SK-N-SH treated with all-trans-retinoic acid at 6 μM for 48 hours (cell line): ENCODE data around the gene TMEM51.

Experiments used
- ATAC-seq: fragments of 200-7000 bp; cut with Tn5 transposase; 3 replicates; pipeline ENCODE4 v1.9.1; 2020; ENCODE audit warnings: mild to moderate bottlenecking, moderate library complexity
- ARNTL ChIP-seq: fragments of 450-650 bp; formaldehyde crosslinking; IDR thresholded peaks from 2 replicates; pipeline ENCODE4 v1.5.0; 2020; ENCODE audit warnings: low read depth, mild to moderate bottlenecking, moderate library complexity, borderline replicate concordance
- BACH2 ChIP-seq: fragments of 250-450 bp; sonication (Bioruptor Pico); IDR thresholded peaks from 2 replicates; pipeline ENCODE4 v1.9.0; 2021; ENCODE audit warnings: mild to moderate bottlenecking, borderline replicate concordance
- CSDC2 ChIP-seq: fragments of 250-450 bp; sonication (Bioruptor Pico); IDR thresholded peaks from 2 replicates; pipeline ENCODE4 v1.5.0; 2020; ENCODE audit warnings: mild to moderate bottlenecking, moderate library complexity
- CSRNP3 ChIP-seq: fragments of 250-450 bp; sonication (Bioruptor Pico); IDR thresholded peaks from 2 replicates; pipeline ENCODE4 v1.5.1; 2021; ENCODE audit warnings: mild to moderate bottlenecking, moderate library complexity
- ESRRG ChIP-seq: fragments of 250-450 bp; sonication (Bioruptor Pico); IDR thresholded peaks from 2 replicates; pipeline ENCODE4 v1.6.1; 2021; ENCODE audit warnings: mild to moderate bottlenecking
- GLIS3 ChIP-seq: fragments of 250-450 bp; sonication (Bioruptor Pico); IDR thresholded peaks from 2 replicates; pipeline ENCODE4 v1.5.0; 2020; ENCODE audit warnings: mild to moderate bottlenecking, moderate library complexity
- ISL1 ChIP-seq: fragments of 250-450 bp; sonication (Bioruptor Pico); IDR thresholded peaks from 2 replicates; pipeline ENCODE4 v2.1.2; 2022; ENCODE audit warnings: mild to moderate bottlenecking, moderate library complexity
- POU6F1 ChIP-seq: fragments of 250-450 bp; sonication (Bioruptor Pico); IDR thresholded peaks from 2 replicates; pipeline ENCODE4 v1.8.0; 2021; ENCODE audit warnings: low read depth, mild to moderate bottlenecking, moderate library complexity, borderline replicate concordance
- PPARA ChIP-seq: fragments of 250-450 bp; sonication (Bioruptor Pico); IDR thresholded peaks from 2 replicates; pipeline ENCODE4 v1.5.0; 2020; ENCODE audit warnings: mild to moderate bottlenecking, borderline replicate concordance
- RARB ChIP-seq: fragments of 250-450 bp; sonication (Bioruptor Pico); IDR thresholded peaks from 2 replicates; pipeline ENCODE4 v1.8.0; 2021; ENCODE audit warnings: mild to moderate bottlenecking, moderate library complexity
- SNAI2 ChIP-seq: fragments of 250-450 bp; sonication (Bioruptor Pico); IDR thresholded peaks from 2 replicates; pipeline ENCODE4 v1.5.0; 2020; ENCODE audit warnings: mild to moderate bottlenecking, moderate library complexity
- TCF4 ChIP-seq: fragments of 250-450 bp; sonication (Bioruptor Pico); IDR thresholded peaks from 2 replicates; pipeline ENCODE4 v1.8.0; 2021; ENCODE audit warnings: mild to moderate bottlenecking, moderate library complexity, borderline replicate concordance
- TOX ChIP-seq: fragments of 250-450 bp; sonication (Bioruptor Pico); IDR thresholded peaks from 2 replicates; pipeline ENCODE4 v1.8.0; 2021; ENCODE audit warnings: mild to moderate bottlenecking, moderate library complexity, borderline replicate concordance
- ZC3H10 ChIP-seq: fragments of 250-450 bp; sonication (Bioruptor Pico); IDR thresholded peaks from 2 replicates; pipeline ENCODE4 v1.5.1; 2021; ENCODE audit warnings: mild to moderate bottlenecking, moderate library complexity
- ZFP3 ChIP-seq: fragments of 250-450 bp; sonication (Bioruptor Pico); IDR thresholded peaks from 2 replicates; pipeline ENCODE4 v1.5.0; 2020; ENCODE audit warnings: mild to moderate bottlenecking, moderate library complexity
- ZFP30 ChIP-seq: fragments of 450-650 bp; formaldehyde crosslinking; IDR thresholded peaks from 2 replicates; pipeline ENCODE4 v1.5.0; 2022; ENCODE audit warnings: mild to moderate bottlenecking, moderate library complexity
- ZNF70 ChIP-seq: fragments of 450-650 bp; formaldehyde crosslinking; IDR thresholded peaks from 2 replicates; pipeline ENCODE4 v1.5.0; 2020; ENCODE audit warnings: mild to moderate bottlenecking, moderate library complexity
- ZNF8 ChIP-seq: fragments of 450-650 bp; formaldehyde crosslinking; IDR thresholded peaks from 2 replicates; pipeline ENCODE4 v1.5.0; 2020; ENCODE audit warnings: mild to moderate bottlenecking, moderate library complexity
- TF ChIP-seq, protein P1 (sequence below): fragments of 250-450 bp; sonication (Bioruptor Pico); IDR thresholded peaks from 2 replicates; pipeline ENCODE4 v1.5.0; 2020; ENCODE audit warnings: mild to moderate bottlenecking, moderate library complexity
- TF ChIP-seq, protein P2 (sequence below): fragments of 250-450 bp; sonication (Bioruptor Pico); IDR thresholded peaks from 2 replicates; pipeline ENCODE4 v1.5.1; 2020; ENCODE audit warnings: low read depth, mild to moderate bottlenecking, moderate library complexity
- TF ChIP-seq, protein P3 (sequence below): fragments of 250-450 bp; sonication (Bioruptor Pico); IDR thresholded peaks from 2 replicates; pipeline ENCODE4 v1.8.0; 2020; ENCODE audit warnings: mild to moderate bottlenecking, moderate library complexity, borderline replicate concordance

The TMEM51 gene

DNA sequence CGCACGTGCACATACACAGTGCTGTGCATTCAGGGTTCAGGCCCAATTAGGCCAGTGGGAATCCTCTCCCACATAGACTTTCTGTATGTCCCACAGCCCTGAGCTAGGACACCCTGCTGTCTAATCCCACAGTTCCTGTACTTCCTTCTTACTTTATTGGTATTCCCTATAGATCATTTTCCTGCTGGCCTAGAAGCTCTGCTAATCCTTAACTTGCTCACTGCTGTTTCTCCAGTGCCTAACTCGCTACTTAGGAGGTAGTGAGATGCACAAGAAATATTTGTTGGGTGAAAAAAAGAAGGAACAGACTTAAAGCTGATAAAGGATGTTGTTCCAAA is 59.4 kb downstream of the TMEM51 start:
- no peak for TF ChIP-seq ZFP3 (CRISPR knock-in tag)
- TF ChIP-seq BACH2 (CRISPR knock-in tag), result no peak
- peak; percentile 51 for ATAC-seq

DNA sequence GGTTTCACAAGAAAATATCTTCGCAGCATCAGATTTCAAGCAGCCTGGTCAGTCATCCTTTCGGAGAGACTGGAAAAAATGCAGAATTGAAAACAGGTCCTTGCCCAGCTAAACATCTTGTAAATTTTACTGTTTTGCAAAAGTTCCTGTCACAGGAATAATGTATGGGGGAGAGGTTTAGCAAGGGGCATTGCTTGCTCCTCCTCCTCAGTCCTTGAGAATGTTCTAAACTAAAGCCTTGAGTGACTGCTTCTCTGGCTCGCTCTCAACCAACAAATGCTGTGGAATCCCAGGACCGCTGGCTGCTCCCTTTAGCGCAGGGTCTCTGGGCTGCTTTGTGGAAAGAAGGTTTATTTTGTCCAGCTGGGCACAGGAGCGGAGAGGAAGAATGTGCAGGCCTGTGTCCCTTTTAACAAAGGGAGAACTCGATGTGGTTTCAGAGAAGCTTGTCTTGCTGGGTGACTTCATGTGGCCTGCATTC is 59.8 kb downstream of the TMEM51 start:
- TF ChIP-seq ZNF70 (no peak), TCF4 (CRISPR knock-in tag) (no peak), TOX (CRISPR knock-in tag) (no peak)
- ATAC-seq, result peak; percentile 58

DNA sequence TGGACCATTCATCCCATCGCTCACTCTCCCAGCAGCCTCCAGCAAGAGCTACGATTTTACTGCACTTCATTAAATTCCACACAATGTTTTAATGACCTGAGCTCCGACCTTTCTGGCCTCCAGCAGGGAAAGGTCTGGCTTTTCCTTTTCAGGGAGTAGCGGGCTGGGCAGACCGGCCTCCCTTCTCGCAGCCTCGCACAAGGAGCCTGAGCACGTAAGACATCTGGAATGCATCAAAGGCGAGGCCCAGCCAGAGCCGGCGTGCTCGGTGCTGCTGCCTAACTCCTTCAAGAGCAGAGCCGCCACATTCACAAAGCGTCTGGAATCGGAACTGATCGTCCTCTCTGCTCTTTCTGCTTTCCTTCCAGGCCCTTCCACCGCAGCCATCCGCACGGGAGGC is 61.0 kb downstream of the TMEM51 start:
- no peak for TF ChIP-seq CSDC2
- TF ChIP-seq ZC3H10 (CRISPR knock-in tag), result no peak
- no peak for TF ChIP-seq RARB (CRISPR knock-in tag)
- no peak for TF ChIP-seq ESRRG (CRISPR knock-in tag)
- TF ChIP-seq, protein P1, sequence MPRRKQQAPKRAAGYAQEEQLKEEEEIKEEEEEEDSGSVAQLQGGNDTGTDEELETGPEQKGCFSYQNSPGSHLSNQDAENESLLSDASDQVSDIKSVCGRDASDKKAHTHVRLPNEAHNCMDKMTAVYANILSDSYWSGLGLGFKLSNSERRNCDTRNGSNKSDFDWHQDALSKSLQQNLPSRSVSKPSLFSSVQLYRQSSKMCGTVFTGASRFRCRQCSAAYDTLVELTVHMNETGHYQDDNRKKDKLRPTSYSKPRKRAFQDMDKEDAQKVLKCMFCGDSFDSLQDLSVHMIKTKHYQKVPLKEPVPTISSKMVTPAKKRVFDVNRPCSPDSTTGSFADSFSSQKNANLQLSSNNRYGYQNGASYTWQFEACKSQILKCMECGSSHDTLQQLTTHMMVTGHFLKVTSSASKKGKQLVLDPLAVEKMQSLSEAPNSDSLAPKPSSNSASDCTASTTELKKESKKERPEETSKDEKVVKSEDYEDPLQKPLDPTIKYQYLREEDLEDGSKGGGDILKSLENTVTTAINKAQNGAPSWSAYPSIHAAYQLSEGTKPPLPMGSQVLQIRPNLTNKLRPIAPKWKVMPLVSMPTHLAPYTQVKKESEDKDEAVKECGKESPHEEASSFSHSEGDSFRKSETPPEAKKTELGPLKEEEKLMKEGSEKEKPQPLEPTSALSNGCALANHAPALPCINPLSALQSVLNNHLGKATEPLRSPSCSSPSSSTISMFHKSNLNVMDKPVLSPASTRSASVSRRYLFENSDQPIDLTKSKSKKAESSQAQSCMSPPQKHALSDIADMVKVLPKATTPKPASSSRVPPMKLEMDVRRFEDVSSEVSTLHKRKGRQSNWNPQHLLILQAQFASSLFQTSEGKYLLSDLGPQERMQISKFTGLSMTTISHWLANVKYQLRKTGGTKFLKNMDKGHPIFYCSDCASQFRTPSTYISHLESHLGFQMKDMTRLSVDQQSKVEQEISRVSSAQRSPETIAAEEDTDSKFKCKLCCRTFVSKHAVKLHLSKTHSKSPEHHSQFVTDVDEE (CRISPR knock-in tag), result no peak
- no peak for TF ChIP-seq ZNF70
- no peak for TF ChIP-seq TCF4 (CRISPR knock-in tag)
- no peak for TF ChIP-seq GLIS3 (CRISPR knock-in tag)
- TF ChIP-seq ZFP3 (CRISPR knock-in tag), result no peak
- TF ChIP-seq, protein P2, sequence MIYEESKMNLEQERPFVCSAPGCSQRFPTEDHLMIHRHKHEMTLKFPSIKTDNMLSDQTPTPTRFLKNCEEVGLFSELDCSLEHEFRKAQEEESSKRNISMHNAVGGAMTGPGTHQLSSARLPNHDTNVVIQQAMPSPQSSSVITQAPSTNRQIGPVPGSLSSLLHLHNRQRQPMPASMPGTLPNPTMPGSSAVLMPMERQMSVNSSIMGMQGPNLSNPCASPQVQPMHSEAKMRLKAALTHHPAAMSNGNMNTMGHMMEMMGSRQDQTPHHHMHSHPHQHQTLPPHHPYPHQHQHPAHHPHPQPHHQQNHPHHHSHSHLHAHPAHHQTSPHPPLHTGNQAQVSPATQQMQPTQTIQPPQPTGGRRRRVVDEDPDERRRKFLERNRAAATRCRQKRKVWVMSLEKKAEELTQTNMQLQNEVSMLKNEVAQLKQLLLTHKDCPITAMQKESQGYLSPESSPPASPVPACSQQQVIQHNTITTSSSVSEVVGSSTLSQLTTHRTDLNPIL (CRISPR knock-in tag), result no peak
- TF ChIP-seq, protein P3, sequence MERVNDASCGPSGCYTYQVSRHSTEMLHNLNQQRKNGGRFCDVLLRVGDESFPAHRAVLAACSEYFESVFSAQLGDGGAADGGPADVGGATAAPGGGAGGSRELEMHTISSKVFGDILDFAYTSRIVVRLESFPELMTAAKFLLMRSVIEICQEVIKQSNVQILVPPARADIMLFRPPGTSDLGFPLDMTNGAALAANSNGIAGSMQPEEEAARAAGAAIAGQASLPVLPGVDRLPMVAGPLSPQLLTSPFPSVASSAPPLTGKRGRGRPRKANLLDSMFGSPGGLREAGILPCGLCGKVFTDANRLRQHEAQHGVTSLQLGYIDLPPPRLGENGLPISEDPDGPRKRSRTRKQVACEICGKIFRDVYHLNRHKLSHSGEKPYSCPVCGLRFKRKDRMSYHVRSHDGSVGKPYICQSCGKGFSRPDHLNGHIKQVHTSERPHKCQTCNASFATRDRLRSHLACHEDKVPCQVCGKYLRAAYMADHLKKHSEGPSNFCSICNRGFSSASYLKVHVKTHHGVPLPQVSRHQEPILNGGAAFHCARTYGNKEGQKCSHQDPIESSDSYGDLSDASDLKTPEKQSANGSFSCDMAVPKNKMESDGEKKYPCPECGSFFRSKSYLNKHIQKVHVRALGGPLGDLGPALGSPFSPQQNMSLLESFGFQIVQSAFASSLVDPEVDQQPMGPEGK (CRISPR knock-in tag), result no peak
- ATAC-seq, result peak; percentile 25; the same call in 1 of the 3 replicates

DNA sequence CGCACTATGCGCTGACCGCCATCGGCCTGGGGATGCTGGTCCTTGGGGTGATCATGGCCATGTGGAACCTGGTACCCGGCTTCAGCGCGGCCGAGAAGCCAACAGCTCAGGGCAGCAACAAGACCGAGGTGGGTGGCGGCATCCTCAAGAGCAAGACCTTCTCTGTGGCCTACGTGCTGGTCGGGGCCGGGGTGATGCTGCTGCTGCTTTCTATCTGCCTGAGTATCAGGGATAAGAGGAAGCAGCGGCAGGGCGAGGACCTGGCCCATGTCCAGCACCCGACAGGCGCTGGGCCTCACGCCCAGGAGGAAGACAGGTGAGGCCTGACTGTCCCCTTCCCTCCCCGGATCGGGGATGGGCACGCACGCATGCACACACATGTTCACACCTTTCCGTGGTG is 61.6 kb downstream of the TMEM51 start:
- no peak for ATAC-seq
- no peak for TF ChIP-seq ZNF70
- no peak for TF ChIP-seq ZC3H10 (CRISPR knock-in tag)
- TF ChIP-seq ESRRG (CRISPR knock-in tag), result no peak
- no peak for TF ChIP-seq ZFP30 (CRISPR knock-in tag)
- TF ChIP-seq GLIS3 (CRISPR knock-in tag), result no peak
- TF ChIP-seq, protein P2 (CRISPR knock-in tag), result no peak
- no peak for TF ChIP-seq ARNTL
- no peak for TF ChIP-seq ISL1 (CRISPR knock-in tag)
- TF ChIP-seq, protein P1 (CRISPR knock-in tag), result no peak
- no peak for TF ChIP-seq POU6F1
- TF ChIP-seq ZNF8 (CRISPR knock-in tag), result no peak
- TF ChIP-seq CSRNP3 (CRISPR knock-in tag), result no peak
- TF ChIP-seq PPARA (CRISPR knock-in tag), result no peak
- TF ChIP-seq, protein P3 (CRISPR knock-in tag), result no peak
- no peak for TF ChIP-seq SNAI2 (CRISPR knock-in tag)
- TF ChIP-seq CSDC2, result no peak
